Activated naive CD4-positive, alpha-beta T cell treated with anti-CD3 and anti-CD28 coated beads, Interleukin-2, amount 10 ng/mL, durations not matched to agents 7 days and 5 days (primary cell): Measurements from ENCODE around the gene YDJC.
A peak's percentile ranks its signal among the peaks of the same experiment; 100 is the strongest.
"Not testable (repeated sequence)": the region's sequence is repeated elsewhere in the genome, so short reads cannot be mapped to it uniquely, and the experiment has no call there.

Experiments
- CTCF ChIA-PET: fragments of 350-600 bp; sonication (Branson Sonifier 250); formaldehyde crosslinking; loops from one replicate; lab custom pipeline; 2021; ENCODE audit warnings: antibody characterized with exemption; lab: Charles Lee
- DNase-seq: peaks from one replicate; pipeline ENCODE4 v3.0.0-alpha.2; 2020
- H3K27ac Mint-ChIP-seq: one replicate; pipeline ENCODE4 v1.8.0; 2021; ENCODE audit warnings: mild to moderate bottlenecking, moderate library complexity, mixed read lengths
- H3K27me3 Mint-ChIP-seq: one replicate; pipeline ENCODE4 v1.8.0; 2021; ENCODE audit warnings: mild to moderate bottlenecking, mixed read lengths
- H3K36me3 Mint-ChIP-seq: one replicate; pipeline ENCODE4 v1.8.0; 2021; ENCODE audit warnings: mixed read lengths
- H3K4me1 Mint-ChIP-seq: one replicate; pipeline ENCODE4 v1.8.0; 2021; ENCODE audit warnings: mixed read lengths
- H3K4me3 Mint-ChIP-seq: one replicate; pipeline ENCODE4 v1.8.0; 2021; ENCODE audit warnings: mild to moderate bottlenecking, moderate library complexity, mixed read lengths
- H3K9me3 Mint-ChIP-seq: one replicate; pipeline ENCODE4 v1.8.0; 2021; ENCODE audit warnings: mixed read lengths

Gene YDJC

GRCh38 chr22:21599053-21599893 is 30.5 kb downstream of the YDJC start:
- no peak for DNase-seq
- Mint-ChIP-seq H3K27ac (no peak overlapping the region), H3K4me3 (no peak overlapping the region), H3K36me3 (peaks cover 38% of the 10 kb centered on the region), H3K9me3 (no peaks in the 10 kb centered on the region), H3K4me1 (peaks cover 16% of the 10 kb centered on the region), H3K27me3 (no peaks in the 10 kb centered on the region)
- CTCF ChIA-PET = no interaction called here

- Mint-ChIP-seq H3K36me3 (peaks cover 47% of the 10 kb centered on the region), H3K27ac (no peak overlapping the region), H3K4me3 (no peak overlapping the region), H3K9me3 (no peaks in the 10 kb centered on the region), H3K27me3 (no peaks in the 10 kb centered on the region), H3K4me1 (peaks cover 16% of the 10 kb centered on the region)
- CTCF ChIA-PET = no interaction called here
- DNase-seq = no peak
These were observed 31.5 kb downstream of the YDJC start for GRCh38 chr22:21598302-21598701.

GRCh38 chr22:21596356-21597135 is 33.3 kb downstream of the YDJC start:
- H3K9me3 Mint-ChIP-seq, H3K27me3 Mint-ChIP-seq, DNase-seq, CTCF ChIA-PET, H3K27ac Mint-ChIP-seq, H3K4me3 Mint-ChIP-seq: not testable (repeated sequence)
- peaks cover 52% of the 10 kb centered on the region for H3K36me3 Mint-ChIP-seq
- H3K4me1 Mint-ChIP-seq = peaks cover 11% of the 10 kb centered on the region

GRCh38 chr22:21594865-21595452 is 34.9 kb downstream of the YDJC start:
- no peak overlapping the region for H3K27ac Mint-ChIP-seq
- CTCF ChIA-PET = interaction anchor here (0.7 to 1.9 kb wide), 2 partner anchors 11 to 34 kb away, joined by 3 to 5 read pairs; partner anchors contain the start of gene YDJC
- H3K27me3 Mint-ChIP-seq = no peaks in the 10 kb centered on the region
- H3K4me3 Mint-ChIP-seq = no peak overlapping the region
- no peak for DNase-seq
- H3K4me1 Mint-ChIP-seq = peaks cover 15% of the 10 kb centered on the region
- peaks cover 52% of the 10 kb centered on the region for H3K36me3 Mint-ChIP-seq
- H3K9me3 Mint-ChIP-seq = no peaks in the 10 kb centered on the region

GRCh38 chr22:21593406-21594232 is 36.2 kb downstream of the YDJC start:
- Mint-ChIP-seq H3K27ac (no peak overlapping the region), H3K4me3 (no peak overlapping the region), H3K27me3 (no peaks in the 10 kb centered on the region), H3K36me3 (peaks cover 47% of the 10 kb centered on the region), H3K4me1 (peaks cover 17% of the 10 kb centered on the region), H3K9me3 (no peaks in the 10 kb centered on the region)
- DNase-seq = no peak
- CTCF ChIA-PET = interaction anchor here (0.9 to 1.9 kb wide), 2 partner anchors 15 to 36 kb away, joined by 3 to 5 read pairs; partner anchors contain the start of gene YDJC

GRCh38 chr22:21592422-21592821 is 37.4 kb downstream of the YDJC start:
- no peak overlapping the region for H3K27ac Mint-ChIP-seq
- no peak for DNase-seq
- H3K9me3 Mint-ChIP-seq = no peaks in the 10 kb centered on the region
- peaks cover 23% of the 10 kb centered on the region for H3K4me1 Mint-ChIP-seq
- H3K4me3 Mint-ChIP-seq = no peak overlapping the region
- no peaks in the 10 kb centered on the region for H3K27me3 Mint-ChIP-seq
- peaks cover 50% of the 10 kb centered on the region for H3K36me3 Mint-ChIP-seq
- CTCF ChIA-PET = interaction anchor here (0.9 kb wide), 1 partner anchor 16 kb away, joined by 3 read pairs; no protein-coding TSS in a partner anchor

- CTCF ChIA-PET = no interaction called here
- no peak for DNase-seq
- Mint-ChIP-seq H3K9me3 (no peaks in the 10 kb centered on the region), H3K36me3 (peaks cover 48% of the 10 kb centered on the region), H3K4me3 (no peak overlapping the region), H3K27ac (peak overlapping the region; percentile 49), H3K27me3 (no peaks in the 10 kb centered on the region), H3K4me1 (peaks cover 28% of the 10 kb centered on the region)
These were observed 38.1 kb downstream of the YDJC start for GRCh38 chr22:21591695-21592094.

- no peak overlapping the region for H3K27ac Mint-ChIP-seq
- CTCF ChIA-PET = no interaction called here
- no peaks in the 10 kb centered on the region for H3K27me3 Mint-ChIP-seq
- H3K4me3 Mint-ChIP-seq = no peak overlapping the region
- peaks cover 45% of the 10 kb centered on the region for H3K36me3 Mint-ChIP-seq
- DNase-seq = no peak
- H3K9me3 Mint-ChIP-seq = no peaks in the 10 kb centered on the region
- peaks cover 28% of the 10 kb centered on the region for H3K4me1 Mint-ChIP-seq
These were observed 38.8 kb downstream of the YDJC start for GRCh38 chr22:21590809-21591641.

GRCh38 chr22:21589396-21589795 is 40.4 kb downstream of the YDJC start:
- CTCF ChIA-PET = no interaction called here
- no peak for DNase-seq

GRCh38 chr22:21587803-21588611 is 41.8 kb downstream of the YDJC start:
- H3K9me3 Mint-ChIP-seq = no peaks in the 10 kb centered on the region
- H3K4me1 Mint-ChIP-seq = peaks cover 35% of the 10 kb centered on the region
- H3K27ac Mint-ChIP-seq = peak overlapping the region; percentile 81
- CTCF ChIA-PET = interaction anchor here (1.0 to 1.4 kb wide), 4 partner anchors 42 to 58 kb away, joined by 3 to 4 read pairs (median 3); partner anchors contain the start of gene YDJC
- H3K36me3 Mint-ChIP-seq = peaks cover 22% of the 10 kb centered on the region
- H3K4me3 Mint-ChIP-seq = no peak overlapping the region
- H3K27me3 Mint-ChIP-seq = no peaks in the 10 kb centered on the region
- DNase-seq = peak; percentile 58

More at GRCh38 chr22:21589396-21589795, 40.4 kb downstream of the YDJC start:
- no peak overlapping the region for H3K4me3 Mint-ChIP-seq
- no peaks in the 10 kb centered on the region for H3K9me3 Mint-ChIP-seq
- peak overlapping the region; percentile 61 for H3K27ac Mint-ChIP-seq
- peaks cover 33% of the 10 kb centered on the region for H3K36me3 Mint-ChIP-seq
- no peaks in the 10 kb centered on the region for H3K27me3 Mint-ChIP-seq
- H3K4me1 Mint-ChIP-seq = peaks cover 34% of the 10 kb centered on the region

- Mint-ChIP-seq H3K9me3 (no peaks in the 10 kb centered on the region), H3K4me3 (no peak overlapping the region), H3K27ac (peak overlapping the region; percentile 35), H3K36me3 (peaks cover 12% of the 10 kb centered on the region), H3K27me3 (no peaks in the 10 kb centered on the region), H3K4me1 (peaks cover 34% of the 10 kb centered on the region)
- CTCF ChIA-PET = interaction anchor here (1.2 kb wide), 1 partner anchor 33 kb away, joined by 5 read pairs; no protein-coding TSS in a partner anchor
- DNase-seq = no peak
These were observed 44.4 kb downstream of the YDJC start for GRCh38 chr22:21585389-21585788.
